ENCODE results near the gene REPS1.

The REPS1 gene

GRCh38 chr6:138909511-138909910 is 78.5 kb downstream of the REPS1 start:
- DNase-seq (ENCODE audit: insufficient read length) (no peak), FAIRE-seq (no peak)
- TF ChIP-seq POLR2A (IDR thresholded peaks at IDR 0.05; ENCODE audit: low read depth, low read length) (no peak), POLR2AphosphoS5 (IDR thresholded peaks at IDR 0.05; ENCODE audit: low read depth, low read length) (no peak), TAF1 (IDR thresholded peaks at IDR 0.05; ENCODE audit: borderline replicate concordance, low read depth, low read length) (no peak)

DNA sequence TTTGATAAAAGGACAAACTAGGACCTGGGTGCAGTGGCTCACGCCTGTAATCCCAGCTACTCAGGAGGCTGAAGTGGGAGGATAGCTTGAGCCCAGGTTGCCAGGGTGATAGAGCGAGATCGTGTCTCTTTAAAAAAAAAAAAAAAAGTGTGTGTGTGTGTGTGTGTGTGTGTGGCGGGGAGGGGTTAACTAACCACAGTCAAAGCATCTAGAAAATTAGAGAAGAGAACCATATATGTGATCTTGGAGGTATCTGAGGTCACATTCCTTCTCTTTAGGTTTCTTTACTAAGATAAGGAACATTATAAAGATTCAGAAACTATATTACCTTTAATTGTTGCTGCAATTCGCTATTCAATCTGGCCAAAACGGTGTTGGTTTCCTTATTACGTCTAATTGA is 80.9 kb downstream of the REPS1 start:
- TF ChIP-seq POLR2A (IDR thresholded peaks at IDR 0.05; ENCODE audit: low read depth, low read length) (no peak), TAF1 (IDR thresholded peaks at IDR 0.05; ENCODE audit: borderline replicate concordance, low read depth, low read length) (no peak), POLR2AphosphoS5 (IDR thresholded peaks at IDR 0.05; ENCODE audit: low read depth, low read length) (no peak)
- DNase-seq (ENCODE audit: insufficient read length) (no peak), FAIRE-seq (no peak)

DNA sequence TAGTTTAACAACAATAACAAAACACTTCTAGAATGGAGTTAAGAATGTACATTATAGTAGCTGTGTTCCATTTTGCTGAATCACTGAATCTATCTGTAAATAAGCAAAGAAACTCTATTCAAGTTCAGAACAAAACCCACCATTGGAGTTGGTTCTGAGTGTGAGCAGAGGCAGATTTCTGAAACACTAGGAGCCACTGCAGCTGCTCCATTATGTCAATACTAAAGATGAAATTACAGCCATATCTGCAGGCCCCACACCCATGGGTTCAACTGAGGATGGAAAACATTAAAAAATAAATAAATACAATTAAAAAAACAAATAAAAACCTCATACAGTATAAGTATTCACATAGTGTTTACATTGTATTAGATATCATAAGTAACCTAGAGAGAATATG is 91.0 kb downstream of the REPS1 start:
- FAIRE-seq: no peak
- TF ChIP-seq POLR2A (IDR thresholded peaks at IDR 0.05; ENCODE audit: low read depth, low read length) (no peak), POLR2AphosphoS5 (IDR thresholded peaks at IDR 0.05; ENCODE audit: low read depth, low read length) (no peak), TAF1 (IDR thresholded peaks at IDR 0.05; ENCODE audit: borderline replicate concordance, low read depth, low read length) (no peak)
- no peak for DNase-seq (ENCODE audit: insufficient read length)

DNA sequence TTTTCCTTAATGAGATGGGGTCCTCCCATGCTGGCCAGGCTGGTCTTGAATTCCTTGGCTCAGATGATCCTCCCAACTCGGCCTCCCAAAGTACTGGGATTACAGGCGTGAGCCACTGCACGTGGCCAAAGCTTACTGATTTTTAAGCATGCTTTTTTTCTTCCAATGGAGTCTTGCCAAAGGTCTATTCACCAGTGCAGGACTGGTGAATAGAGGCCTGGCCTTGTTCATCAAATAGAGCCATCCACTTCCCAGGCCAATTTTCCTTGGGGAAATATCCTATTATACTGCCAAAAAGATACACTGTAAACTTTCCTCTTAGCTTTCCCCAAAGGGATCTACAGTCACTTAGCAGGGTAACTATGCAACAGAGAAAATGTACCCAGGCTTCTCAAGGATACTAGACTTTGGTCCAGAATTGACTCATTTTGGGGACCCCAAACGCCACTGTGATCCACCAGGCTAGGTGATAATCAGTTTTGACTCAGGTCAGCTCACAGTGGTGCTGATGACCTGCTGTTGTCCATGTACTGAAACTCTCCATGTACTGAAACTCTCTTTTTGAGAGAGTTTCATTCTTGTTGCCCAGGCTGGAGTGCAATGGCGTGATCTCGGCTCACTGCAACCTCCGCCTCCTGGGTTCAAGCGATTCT is 91.8 kb downstream of the REPS1 start:
- DNase-seq (ENCODE audit: insufficient read length): no peak
- FAIRE-seq: no peak
- TF ChIP-seq POLR2A (IDR thresholded peaks at IDR 0.05; ENCODE audit: low read depth, low read length) (no peak), TAF1 (IDR thresholded peaks at IDR 0.05; ENCODE audit: borderline replicate concordance, low read depth, low read length) (no peak)

DNA sequence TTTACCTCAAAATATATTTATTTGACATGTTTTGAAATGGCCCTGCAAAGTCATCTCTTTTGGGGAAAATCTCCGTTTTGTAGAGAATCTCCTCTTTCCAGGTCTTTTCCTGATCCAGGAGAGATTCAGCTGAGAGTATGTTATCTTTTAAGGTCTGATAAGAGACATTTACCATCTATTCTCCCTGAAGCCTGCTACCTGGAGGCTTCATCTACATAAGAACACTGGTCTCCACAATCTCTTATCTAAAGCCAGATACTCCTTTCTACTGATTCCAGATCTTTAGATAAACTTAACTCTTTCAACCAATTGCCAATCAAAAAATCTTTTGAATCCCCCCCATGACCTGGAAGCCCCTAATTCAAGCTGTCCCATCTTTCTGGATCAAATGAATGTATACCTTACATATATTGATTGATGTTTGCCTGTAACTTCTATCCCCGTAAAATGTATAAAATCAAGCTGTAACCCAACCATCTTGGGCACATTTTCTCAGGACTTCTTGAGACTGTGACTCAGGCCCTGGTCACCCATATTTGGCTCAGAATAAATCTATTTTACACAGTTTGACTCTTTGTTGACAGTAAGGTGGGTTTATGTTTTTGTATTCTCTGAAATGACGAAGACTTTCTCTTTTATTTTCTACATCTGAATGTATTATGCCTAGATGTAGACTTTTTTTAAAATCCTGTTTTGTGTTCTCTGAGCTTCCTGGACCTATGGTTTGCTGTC is 96.6 kb downstream of the REPS1 start:
- peak; percentile 57 for FAIRE-seq
- TF ChIP-seq POLR2AphosphoS5 (IDR thresholded peaks at IDR 0.05; ENCODE audit: low read depth, low read length) (no peak), TAF1 (IDR thresholded peaks at IDR 0.05; ENCODE audit: borderline replicate concordance, low read depth, low read length) (no peak), POLR2A (IDR thresholded peaks at IDR 0.05; ENCODE audit: low read depth, low read length) (no peak)
- no peak for DNase-seq (ENCODE audit: insufficient read length)

DNA sequence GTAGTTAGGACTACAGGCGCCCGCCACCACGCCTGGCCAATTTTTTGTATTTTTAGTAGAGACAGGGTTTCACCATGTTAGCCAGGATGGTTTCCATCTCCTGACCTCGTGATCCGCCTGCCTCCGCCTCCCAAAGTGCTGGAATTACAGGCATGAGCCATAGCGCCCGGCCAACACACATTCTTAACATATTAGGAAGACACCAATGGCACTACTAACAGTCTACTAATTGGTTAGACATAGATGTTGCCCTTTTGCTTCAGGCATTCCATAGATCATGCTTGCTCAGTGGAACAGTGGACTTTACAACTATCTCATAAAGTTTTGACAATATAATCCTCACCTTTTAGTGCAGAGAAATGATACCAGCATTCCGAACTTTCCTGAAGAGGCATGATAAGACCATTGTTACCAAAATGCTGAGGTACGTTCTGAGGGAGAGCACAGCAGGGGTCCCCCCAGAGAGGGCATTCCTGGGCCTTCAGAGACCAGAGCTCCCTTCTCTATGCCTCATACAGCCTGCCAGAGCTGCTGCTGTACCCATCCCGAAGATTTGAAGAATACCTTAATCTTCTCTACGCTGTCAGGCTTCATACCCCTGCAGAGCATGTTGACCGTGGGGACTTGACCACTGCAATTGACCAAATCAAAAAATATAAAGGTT is 102.8 kb downstream of the REPS1 start:
- FAIRE-seq (no peak), DNase-seq (ENCODE audit: insufficient read length) (no peak)
- no peak for TF ChIP-seq POLR2AphosphoS5 (IDR thresholded peaks at IDR 0.05; ENCODE audit: low read depth, low read length)
- TF ChIP-seq TAF1 (IDR thresholded peaks at IDR 0.05; ENCODE audit: borderline replicate concordance, low read depth, low read length): no peak
- TF ChIP-seq POLR2A (IDR thresholded peaks at IDR 0.05; ENCODE audit: low read depth, low read length): no peak

DNA sequence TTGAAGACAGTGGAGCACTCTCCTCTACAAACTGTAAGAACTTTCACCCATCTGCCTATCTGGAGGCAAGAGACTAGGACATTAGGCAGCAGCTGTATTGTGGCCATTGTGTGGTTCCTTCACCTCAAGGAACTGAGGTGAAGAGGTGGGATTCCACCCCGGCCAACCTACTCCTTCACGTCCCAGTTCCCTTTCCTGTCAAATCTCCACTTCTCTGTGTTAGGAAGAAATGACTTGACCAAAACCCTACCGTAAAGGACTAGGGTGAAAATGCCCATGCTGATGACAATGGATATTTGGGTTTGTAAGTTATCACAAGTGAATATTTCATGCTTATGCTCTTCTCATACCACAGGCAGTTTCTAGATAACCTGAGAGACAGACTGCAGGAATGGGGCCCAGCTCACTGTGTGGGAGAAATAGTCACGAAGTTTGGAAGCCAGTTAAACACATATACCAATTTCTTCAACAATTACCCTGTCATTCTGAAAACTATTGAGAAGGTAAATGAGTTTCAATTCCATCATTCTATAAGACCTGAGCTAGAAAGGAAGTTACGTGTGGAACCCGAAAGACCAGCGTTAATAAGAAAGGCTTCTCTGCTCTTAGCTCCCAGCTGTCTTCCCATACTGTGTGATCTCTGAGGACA is 105.6 kb downstream of the REPS1 start:
- TF ChIP-seq TAF1 (IDR thresholded peaks at IDR 0.05; ENCODE audit: borderline replicate concordance, low read depth, low read length) (no peak), POLR2AphosphoS5 (IDR thresholded peaks at IDR 0.05; ENCODE audit: low read depth, low read length) (0 out of 2 replicates have a peak, but pooled peaks have one; percentile 10)
- FAIRE-seq (no peak), DNase-seq (ENCODE audit: insufficient read length) (peak; percentile 18)

- DNase-seq (ENCODE audit: insufficient read length) (no peak), FAIRE-seq (no peak)
- no peak for TF ChIP-seq TAF1 (IDR thresholded peaks at IDR 0.05; ENCODE audit: borderline replicate concordance, low read depth, low read length)
- no peak for TF ChIP-seq POLR2A (IDR thresholded peaks at IDR 0.05; ENCODE audit: low read depth, low read length)
- no peak for TF ChIP-seq POLR2AphosphoS5 (IDR thresholded peaks at IDR 0.05; ENCODE audit: low read depth, low read length)
These were observed 114.9 kb downstream of the REPS1 start for GRCh38 chr6:138873191-138873590.

GRCh38 chr6:138869398-138869797 is 118.7 kb downstream of the REPS1 start:
- FAIRE-seq (no peak), DNase-seq (ENCODE audit: insufficient read length) (no peak)
- TF ChIP-seq POLR2A (IDR thresholded peaks at IDR 0.05; ENCODE audit: low read depth, low read length) (no peak), TAF1 (IDR thresholded peaks at IDR 0.05; ENCODE audit: borderline replicate concordance, low read depth, low read length) (no peak), POLR2AphosphoS5 (IDR thresholded peaks at IDR 0.05; ENCODE audit: low read depth, low read length) (no peak)

DNA sequence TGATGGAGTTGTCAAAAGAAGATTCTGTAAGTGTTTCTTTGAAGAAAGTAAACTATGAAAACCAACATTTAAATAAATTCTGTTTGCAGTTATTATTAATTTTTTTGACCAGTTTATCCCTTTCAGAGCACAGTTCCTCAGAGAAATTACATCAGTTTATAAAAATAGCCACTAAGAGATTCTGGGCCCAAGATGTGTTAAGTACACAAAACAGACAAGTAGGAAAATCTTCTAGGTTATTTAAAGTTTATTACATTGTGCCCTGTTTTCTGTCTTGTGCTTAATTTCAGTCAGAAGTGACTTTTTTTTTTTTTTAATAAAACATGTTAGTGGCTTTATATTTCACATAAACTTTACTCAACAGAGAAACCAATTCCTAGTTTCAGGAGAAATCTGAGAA is 119.9 kb downstream of the REPS1 start:
- TF ChIP-seq POLR2A (IDR thresholded peaks at IDR 0.05; ENCODE audit: low read depth, low read length) (no peak), TAF1 (IDR thresholded peaks at IDR 0.05; ENCODE audit: borderline replicate concordance, low read depth, low read length) (no peak)
- DNase-seq (ENCODE audit: insufficient read length): no peak
- no peak for FAIRE-seq

- DNase-seq (ENCODE audit: insufficient read length) (no peak), FAIRE-seq (no peak)
- no peak for TF ChIP-seq POLR2A (IDR thresholded peaks at IDR 0.05; ENCODE audit: low read depth, low read length)
- TF ChIP-seq POLR2AphosphoS5 (IDR thresholded peaks at IDR 0.05; ENCODE audit: low read depth, low read length): no peak
- TF ChIP-seq TAF1 (IDR thresholded peaks at IDR 0.05; ENCODE audit: borderline replicate concordance, low read depth, low read length): no peak
These were observed 122.5 kb downstream of the REPS1 start for GRCh38 chr6:138865480-138866109.
